ENCODE measurements around the gene OR2V1.
"Not testable (repeated sequence)": the region's sequence is repeated elsewhere in the genome, so short reads cannot be mapped to it uniquely, and the experiment has no call there.

Gene OR2V1

DNA sequence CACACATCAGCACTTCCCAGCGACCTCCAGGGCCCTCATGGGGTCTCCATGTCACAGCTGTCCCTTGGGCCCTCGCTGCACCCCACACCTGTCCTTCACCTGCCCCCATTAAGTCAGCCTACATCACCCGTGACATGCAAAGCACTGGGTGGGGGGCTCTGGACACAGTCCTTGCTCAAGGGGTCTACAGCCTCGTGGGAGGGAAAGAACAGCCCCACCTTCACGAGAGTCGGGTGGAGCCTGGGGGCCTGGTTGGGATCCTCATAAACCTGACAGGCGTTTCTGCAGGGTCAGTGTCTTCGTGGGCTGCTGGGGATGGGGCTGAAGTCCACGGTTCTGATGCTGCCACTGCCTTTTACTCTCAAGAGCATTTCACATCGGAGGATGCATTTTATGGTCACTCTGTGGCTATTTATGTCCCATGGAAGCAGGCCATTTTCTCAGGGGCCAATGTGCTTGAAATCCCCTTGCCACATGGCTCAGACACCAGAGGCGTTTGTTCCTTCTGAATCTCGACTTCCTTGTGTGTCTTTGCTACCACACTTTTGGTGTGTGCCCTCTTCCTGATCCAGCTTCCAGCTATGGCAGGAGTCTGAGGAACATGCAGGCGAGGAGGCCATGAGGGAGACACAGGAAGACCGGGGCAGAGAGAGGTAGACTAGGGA, at the start of gene OR2V1:
OR2V1 (minus strand) TSS at position 338 of the 665 bp plus-strand sequence. CDS start 5,865 bp downstream, outside the sequence.
- no peak within 1 kb of the TSS for H3K27ac ChIP-seq
- no peak for TF ChIP-seq CTCF (IDR thresholded peaks at IDR 0.05)
- H3K4me3 ChIP-seq: no peak within 1 kb of the TSS
- DNase-seq (ENCODE audit: low spot score): peak; percentile 47

DNA sequence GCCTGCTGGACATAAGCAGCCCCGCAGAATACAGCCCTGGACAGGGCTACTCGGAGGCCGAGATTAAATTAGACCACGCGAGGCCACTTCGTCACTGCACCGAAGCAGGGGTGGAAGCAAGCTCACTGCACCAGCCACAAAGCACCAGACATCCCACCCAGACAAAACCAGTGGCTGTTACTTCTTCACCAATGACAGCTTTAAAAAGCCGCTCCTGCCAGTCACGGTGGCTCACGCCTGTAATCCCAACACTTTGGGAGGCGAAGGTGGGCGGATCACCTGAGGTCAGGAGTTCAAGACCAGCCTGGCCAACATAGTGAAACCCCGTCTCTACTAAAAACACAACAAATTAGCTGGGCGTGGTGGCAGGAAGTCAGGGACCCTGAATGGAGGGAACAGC, 46.6 kb upstream of the OR2V1 start:
- DNase-seq (ENCODE audit: low spot score); H3K4me3 ChIP-seq; H3K27ac ChIP-seq: not testable (repeated sequence)

GRCh38 chr5:181176254-181176952, 45.4 kb upstream of the OR2V1 start:
- H3K27ac ChIP-seq: no peak overlapping the region
- no peak for TF ChIP-seq CTCF (IDR thresholded peaks at IDR 0.05)
- no peak overlapping the region for H3K4me3 ChIP-seq
- DNase-seq (ENCODE audit: low spot score): no peak

GRCh38 chr5:181173420-181174342, 42.7 kb upstream of the OR2V1 start:
- no peak for TF ChIP-seq CTCF (IDR thresholded peaks at IDR 0.05)
- Histone ChIP-seq H3K27ac (no peak overlapping the region), H3K4me3 (no peak overlapping the region)
- DNase-seq (ENCODE audit: low spot score): no peak

- TF ChIP-seq CTCF (IDR thresholded peaks at IDR 0.05): no peak
- Histone ChIP-seq H3K27ac (no peak overlapping the region), H3K4me3 (no peak overlapping the region)
- DNase-seq (ENCODE audit: low spot score): no peak
Observed at GRCh38 chr5:181173027-181173419, 42.1 kb upstream of the OR2V1 start.

- Histone ChIP-seq H3K4me3 (no peak overlapping the region), H3K27ac (no peak overlapping the region)
- no peak for TF ChIP-seq CTCF (IDR thresholded peaks at IDR 0.05)
- DNase-seq (ENCODE audit: low spot score): no peak
Observed at GRCh38 chr5:181171782-181172181, 40.8 kb upstream of the OR2V1 start.

DNA sequence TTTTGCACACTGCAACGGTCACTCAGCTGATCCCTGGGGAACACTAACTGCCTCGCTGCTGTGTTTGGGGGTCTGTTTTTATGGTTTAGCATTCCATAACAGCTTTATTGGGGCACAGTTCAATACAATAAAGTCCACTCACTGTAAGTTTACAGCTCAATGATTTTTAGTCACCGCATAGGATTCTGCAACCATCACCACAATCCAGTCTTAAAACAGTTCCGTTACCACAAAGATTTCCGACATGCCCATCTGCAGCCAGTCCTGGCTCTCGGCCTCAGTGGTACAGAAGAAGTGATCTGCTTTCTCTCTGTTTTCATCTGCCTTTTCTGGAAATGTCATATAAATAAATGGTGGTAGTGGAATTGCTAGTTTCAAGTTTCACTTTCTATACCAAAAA, 40.0 kb upstream of the OR2V1 start:
- no peak for DNase-seq (ENCODE audit: low spot score)
- no peak overlapping the region for H3K27ac ChIP-seq
- no peak for TF ChIP-seq CTCF (IDR thresholded peaks at IDR 0.05)
- no peak overlapping the region for H3K4me3 ChIP-seq

Data from coronary artery (tissue), 2 donors.